Stimulated activated CD4-positive, alpha-beta T cell treated with anti-CD3 and anti-CD28 coated beads, TNF-alpha, amount 100 ng/mL, for 24 hours (primary cell): Measurements from ENCODE around the gene PLD1.

ENCODE experiments used
- DNase-seq, 3 experiments: peaks; one replicate each; pipeline ENCODE4 v3.0.0-alpha.2; 2020; ENCODE audit warnings: low read depth in 3 of 3

Gene PLD1

GRCh38 chr3:171838218-171838720, 28.0 kb upstream of the PLD1 start:
- no peak for DNase-seq

- DNase-seq: no peak
Measured at GRCh38 chr3:171837698-171838097, 27.4 kb upstream of the PLD1 start.

GRCh38 chr3:171836855-171837254, 26.6 kb upstream of the PLD1 start:
- no peak for DNase-seq

- no peak for DNase-seq
Measured at GRCh38 chr3:171835613-171836012, 25.3 kb upstream of the PLD1 start.

DNA sequence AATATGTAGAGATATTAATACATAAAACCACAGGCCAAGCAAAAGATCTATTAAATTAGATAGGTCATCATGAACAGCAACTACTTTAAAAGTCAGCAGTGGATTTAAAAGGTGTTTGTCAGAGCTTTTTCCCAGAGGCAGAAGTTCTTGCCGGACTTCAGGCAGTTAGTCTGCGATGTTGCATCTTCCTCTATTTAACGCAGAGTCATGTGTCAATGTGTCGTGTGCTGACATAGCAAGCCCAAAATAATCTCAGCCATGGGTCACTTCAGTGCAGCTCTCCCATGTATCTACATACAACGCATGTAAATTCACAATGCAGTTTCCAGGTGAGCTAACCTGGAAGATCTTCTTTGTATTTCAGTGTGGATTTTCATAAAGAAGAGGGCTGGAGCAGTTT, 24.8 kb upstream of the PLD1 start:
- DNase-seq: no peak

DNA sequence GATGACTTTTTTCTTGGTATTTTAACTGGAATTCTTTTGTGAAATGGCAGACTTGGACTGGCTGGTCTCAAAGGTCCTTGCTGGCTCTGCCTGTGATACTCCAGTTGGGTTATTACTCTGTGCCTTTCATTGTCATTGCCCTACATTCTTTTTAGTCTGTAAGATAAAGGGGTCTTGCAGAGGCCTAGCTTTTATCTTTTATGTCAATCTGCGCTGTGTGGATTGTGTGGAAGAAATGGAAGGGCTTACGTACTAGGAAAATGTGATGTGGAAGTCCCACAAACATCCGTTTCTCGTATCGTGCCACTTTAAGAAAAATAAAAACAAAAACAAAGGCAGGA, 24.1 kb upstream of the PLD1 start:
- no peak for DNase-seq

- no peak for DNase-seq
Measured at GRCh38 chr3:171833789-171834460, 23.6 kb upstream of the PLD1 start.

DNA sequence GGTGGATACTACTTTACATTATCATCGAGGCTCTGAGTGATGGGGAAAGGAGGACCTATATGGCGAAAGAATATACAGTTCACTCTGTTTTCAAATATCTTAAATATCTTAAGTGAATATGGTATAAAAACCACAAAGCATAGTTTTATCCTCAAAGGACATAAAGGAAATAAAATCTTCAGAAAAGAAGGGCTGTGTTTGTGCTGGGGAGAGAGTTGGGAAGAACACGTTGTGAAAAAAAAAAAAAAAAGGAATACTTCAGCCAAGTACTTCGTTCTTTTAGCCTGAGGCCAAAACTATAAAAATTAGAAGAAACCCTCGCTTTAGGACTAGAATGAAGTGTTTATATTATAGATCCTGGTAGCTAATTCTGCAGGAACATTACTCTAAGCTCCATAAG, 22.7 kb upstream of the PLD1 start:
- no peak for DNase-seq

GRCh38 chr3:171831936-171832335, 21.7 kb upstream of the PLD1 start:
- no peak for DNase-seq

DNA sequence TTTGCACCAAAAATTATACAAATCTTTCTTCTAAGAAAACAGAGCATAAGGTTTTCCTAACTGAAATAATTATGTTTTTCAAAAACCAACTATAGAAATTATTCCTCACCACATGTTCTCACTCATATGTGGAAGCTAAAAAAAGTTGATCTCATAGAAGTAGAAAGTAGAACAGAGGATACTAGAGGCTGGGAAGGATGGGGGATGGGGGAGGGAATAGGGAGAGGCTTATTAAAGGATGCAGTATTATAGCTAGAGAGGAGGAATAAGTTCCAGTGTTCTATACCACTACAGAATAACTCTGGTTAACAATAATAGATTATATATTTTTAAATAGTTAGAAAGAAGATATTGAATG, 20.2 kb upstream of the PLD1 start:
- DNase-seq: no peak

- no peak for DNase-seq
Measured at GRCh38 chr3:171829841-171830517, 19.7 kb upstream of the PLD1 start.

GRCh38 chr3:171828902-171829770, 18.9 kb upstream of the PLD1 start:
- no peak for DNase-seq

GRCh38 chr3:171827836-171828458, 17.7 kb upstream of the PLD1 start:
- DNase-seq: no peak

DNA sequence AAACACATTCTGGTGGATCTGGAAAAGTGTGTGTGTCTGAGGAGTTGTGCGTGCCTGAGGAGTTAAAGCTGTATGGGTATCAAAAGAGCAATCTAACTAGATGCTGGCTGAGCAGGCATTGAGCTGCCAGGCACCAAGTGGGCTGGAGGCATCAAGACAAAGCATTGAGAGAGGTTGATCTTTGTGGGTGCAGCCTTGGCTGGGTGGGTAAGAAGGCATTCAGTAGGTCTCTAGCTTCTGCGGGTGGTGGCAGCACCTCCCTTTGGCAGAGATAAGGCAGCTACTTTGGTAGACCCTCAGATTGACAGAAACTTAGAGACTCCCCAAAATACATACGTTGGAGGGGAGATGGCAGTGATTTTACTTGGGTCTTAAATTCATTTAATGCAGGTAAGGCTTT, 17.1 kb upstream of the PLD1 start:
- no peak for DNase-seq

DNA sequence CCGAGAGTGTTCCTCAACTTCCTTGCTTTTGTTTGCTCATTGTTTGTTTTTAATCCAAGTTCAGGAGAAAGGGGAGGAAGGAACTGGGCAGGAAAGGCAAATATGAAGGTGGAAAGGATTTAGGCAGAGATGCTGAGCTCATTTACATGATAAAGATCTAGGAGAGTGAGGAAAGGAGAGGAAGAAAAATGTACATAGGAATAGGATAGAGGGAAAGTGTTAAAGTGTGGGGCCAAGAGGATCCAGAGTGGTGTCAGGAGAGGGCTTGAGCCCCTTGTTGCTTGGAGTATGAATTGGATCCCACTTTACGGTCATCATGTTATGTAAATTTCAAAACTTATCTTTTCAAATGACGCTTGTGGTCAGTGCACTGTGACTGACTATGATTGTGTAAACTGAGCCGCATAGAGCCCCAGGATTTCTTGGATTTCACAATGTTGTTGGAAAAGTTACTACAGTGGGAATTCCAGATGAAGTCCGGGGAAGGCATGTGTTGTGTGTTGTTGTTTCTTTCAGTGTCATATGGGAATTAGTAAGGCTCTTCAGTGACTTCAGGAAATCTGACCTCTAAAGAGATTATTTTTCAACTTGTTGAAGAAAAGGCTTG, 15.0 kb upstream of the PLD1 start:
- DNase-seq: no peak

- no peak for DNase-seq
Measured at GRCh38 chr3:171824824-171825221, 14.5 kb upstream of the PLD1 start.

DNA sequence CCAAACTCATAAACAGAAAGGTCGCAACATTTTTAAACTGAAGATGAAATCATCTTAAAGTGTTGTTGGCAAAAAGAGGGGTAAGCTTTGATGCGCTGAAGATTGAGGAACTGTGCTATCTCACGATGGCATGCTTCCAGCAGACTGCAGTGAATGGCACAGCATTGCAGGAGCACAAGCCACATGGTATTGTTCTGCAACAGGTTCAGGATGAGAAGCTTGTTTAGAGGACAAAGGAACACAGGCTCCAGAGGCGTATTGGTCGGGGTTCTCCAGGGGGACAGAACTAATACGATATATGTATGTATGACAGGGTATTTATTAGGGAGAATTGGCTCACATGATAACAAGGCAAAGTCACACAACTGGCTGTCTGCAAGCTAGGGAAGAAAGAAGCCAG, 13.8 kb upstream of the PLD1 start:
- DNase-seq: no peak

DNA sequence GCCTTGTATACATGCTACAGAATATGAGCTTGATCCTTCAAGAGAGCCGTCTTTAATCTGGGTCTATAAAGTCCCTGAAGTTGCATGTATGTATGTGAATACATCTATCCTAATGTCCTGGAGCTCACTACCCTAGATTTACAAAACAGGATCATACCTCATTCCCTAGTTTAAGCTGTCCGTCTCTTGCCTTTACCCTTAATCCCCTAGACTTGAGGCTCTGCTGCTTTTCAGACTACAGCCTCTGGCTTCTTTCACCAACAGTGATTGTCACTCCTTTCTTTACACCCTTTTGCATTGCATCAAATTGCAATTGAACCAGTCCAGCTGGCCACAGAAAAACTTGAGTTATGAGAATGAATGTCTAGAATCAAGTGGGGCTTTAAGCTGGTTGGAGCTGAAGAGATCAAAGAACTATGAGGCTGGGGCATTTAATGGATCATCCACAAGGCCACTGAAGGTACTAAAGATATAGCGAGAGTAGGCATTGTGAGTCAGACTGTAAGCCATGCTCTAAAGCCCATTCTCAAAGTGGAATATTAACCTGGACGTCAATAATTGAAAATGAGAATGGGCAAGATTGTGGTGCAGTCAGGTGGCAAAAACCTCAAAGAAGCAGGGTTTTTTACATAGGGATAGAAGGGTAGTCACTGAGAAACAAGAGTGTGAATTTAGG, 12.3 kb upstream of the PLD1 start:
- DNase-seq: no peak

DNA sequence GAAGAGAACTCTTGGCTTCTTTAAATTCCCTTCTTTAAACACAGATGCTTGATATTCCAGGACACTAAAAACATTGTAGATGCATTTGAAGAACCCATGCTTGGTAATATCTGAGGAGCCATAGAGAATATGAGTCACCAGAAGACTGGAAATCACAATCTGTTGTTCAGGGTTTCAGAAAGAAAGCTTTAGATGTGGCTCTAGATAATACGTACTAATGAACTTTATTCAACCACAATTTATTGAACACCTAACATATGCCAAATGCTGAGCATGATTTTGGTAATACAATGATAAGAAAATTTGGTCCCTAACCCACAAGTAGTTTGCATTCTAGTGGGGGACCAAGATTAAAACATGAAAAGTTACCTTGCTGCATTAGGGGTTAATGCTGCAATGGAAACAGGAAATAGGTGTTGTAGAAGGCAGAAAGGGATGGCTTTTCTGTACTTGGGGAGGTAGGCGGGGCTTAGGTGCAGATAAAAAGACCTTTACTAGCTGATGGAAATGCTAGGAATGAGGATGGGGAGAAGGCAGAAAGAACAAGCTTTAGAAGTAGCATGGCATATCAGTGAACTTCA, 11.6 kb upstream of the PLD1 start:
- DNase-seq: no peak

DNA sequence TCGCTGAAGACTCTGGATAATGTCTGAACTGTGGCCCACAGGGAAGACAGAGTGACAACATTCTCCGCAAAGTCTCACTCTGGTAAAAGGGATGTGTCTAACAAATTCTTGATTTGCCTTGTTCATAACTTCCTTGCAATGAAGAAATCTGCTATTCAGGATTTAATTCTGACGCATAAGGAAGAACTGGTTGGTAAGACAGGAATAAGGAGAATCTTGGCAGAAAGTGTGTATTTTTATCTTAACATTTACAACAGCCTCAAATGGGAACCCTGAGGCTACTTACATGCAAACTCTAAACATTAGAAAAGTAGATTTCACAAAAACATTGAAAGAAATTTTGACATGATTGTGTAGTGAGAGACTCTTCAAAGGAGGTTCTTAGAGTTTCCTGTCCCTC, 10.8 kb upstream of the PLD1 start:
- no peak for DNase-seq
